ENCODE results near the gene DNAH2.

DNA sequence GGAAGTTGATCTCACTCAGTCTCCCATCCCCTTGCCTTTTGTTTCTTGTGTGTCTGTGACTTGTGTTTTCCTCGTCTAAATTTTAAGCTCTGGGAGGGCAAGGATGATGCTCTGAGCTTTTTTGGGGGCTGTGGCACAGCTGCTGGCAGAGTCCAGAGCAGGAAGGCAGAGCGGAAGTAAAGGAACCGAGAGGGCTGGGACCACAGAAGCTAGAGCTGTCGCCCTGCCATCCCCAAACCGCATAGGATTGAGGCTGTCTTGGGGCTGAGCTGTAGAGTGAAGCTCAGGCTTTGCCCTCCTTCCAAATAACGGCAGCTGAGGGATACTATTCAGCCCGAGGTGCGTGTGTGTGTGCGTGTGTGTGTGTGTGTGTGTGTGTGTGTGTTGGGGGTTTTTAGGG, 3.8 kb upstream of the DNAH2 start:
- TF ChIP-seq, protein P1, sequence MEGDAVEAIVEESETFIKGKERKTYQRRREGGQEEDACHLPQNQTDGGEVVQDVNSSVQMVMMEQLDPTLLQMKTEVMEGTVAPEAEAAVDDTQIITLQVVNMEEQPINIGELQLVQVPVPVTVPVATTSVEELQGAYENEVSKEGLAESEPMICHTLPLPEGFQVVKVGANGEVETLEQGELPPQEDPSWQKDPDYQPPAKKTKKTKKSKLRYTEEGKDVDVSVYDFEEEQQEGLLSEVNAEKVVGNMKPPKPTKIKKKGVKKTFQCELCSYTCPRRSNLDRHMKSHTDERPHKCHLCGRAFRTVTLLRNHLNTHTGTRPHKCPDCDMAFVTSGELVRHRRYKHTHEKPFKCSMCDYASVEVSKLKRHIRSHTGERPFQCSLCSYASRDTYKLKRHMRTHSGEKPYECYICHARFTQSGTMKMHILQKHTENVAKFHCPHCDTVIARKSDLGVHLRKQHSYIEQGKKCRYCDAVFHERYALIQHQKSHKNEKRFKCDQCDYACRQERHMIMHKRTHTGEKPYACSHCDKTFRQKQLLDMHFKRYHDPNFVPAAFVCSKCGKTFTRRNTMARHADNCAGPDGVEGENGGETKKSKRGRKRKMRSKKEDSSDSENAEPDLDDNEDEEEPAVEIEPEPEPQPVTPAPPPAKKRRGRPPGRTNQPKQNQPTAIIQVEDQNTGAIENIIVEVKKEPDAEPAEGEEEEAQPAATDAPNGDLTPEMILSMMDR (conservative IDR thresholded peaks at IDR 0.05 in 1 of 2, IDR thresholded peaks at IDR 0.05 in 1 of 2; ENCODE audit: low read depth in 1 of 2, low read length in 2 of 2) = no peak
- no peak for TF ChIP-seq EZH2 (IDR thresholded peaks at IDR 0.05; ENCODE audit: low read length, missing control alignments)

Data from fibroblast of lung (primary cell).